ENCODE measurements around the gene BARD1.
"Not testable (repeated sequence)": the region's sequence is repeated elsewhere in the genome, so short reads cannot be mapped to it uniquely, and the experiment has no call there.

The BARD1 gene

GRCh38 chr2:214717837-214718236, 91.6 kb downstream of the BARD1 start:
- not testable (repeated sequence) for H3K4me1 ChIP-seq (ENCODE audit: control insufficient read depth, insufficient read depth, low read depth, low read length); H3K18ac ChIP-seq (ENCODE audit: low read depth in 1 of 2, low read length in 2 of 2); H3K9ac ChIP-seq (ENCODE audit: low read length); H3K23ac ChIP-seq (ENCODE audit: low read length in 2 of 2); H2BK5ac ChIP-seq (ENCODE audit: low read depth, low read length, poor library complexity, severe bottlenecking); H3K27me3 ChIP-seq (ENCODE audit: control insufficient read depth in 1 of 2, insufficient read depth in 1 of 2, low read length in 2 of 2); H2BK120ac ChIP-seq (ENCODE audit: low read depth, low read length); H4K91ac ChIP-seq (ENCODE audit: low read length); H3K9me3 ChIP-seq (ENCODE audit: control insufficient read depth, low read length); H3K4me3 ChIP-seq (ENCODE audit: insufficient read depth in 1 of 2, low read depth in 1 of 2, low read length in 2 of 2); DNase-seq; H2AK5ac ChIP-seq (ENCODE audit: low read length, severe bottlenecking); H2BK15ac ChIP-seq (ENCODE audit: low read depth, poor library complexity, severe bottlenecking); H3K79me1 ChIP-seq (replicated peaks; ENCODE audit: low read length, poor library complexity, severe bottlenecking); H4K8ac ChIP-seq (ENCODE audit: low read length); H3K4ac ChIP-seq (ENCODE audit: low read depth in 1 of 2, low read length in 2 of 2); H2BK12ac ChIP-seq (ENCODE audit: low read length in 2 of 2); H3K4me2 ChIP-seq (ENCODE audit: low read length, poor library complexity, severe bottlenecking); H3K36me3 ChIP-seq (ENCODE audit: control insufficient read depth in 1 of 2, insufficient read depth in 2 of 2, low read depth in 1 of 2, low read length in 2 of 2); H2AFZ ChIP-seq (ENCODE audit: low read depth, low read length); H3K14ac ChIP-seq (ENCODE audit: low read length in 2 of 2); H3K27ac ChIP-seq (ENCODE audit: low read length, poor library complexity, severe bottlenecking)
- WGBS = 96% methylated on average over 3 of the region's 3 CpGs

GRCh38 chr2:214716811-214717560, 92.5 kb downstream of the BARD1 start:
- no peak overlapping the region for H4K8ac ChIP-seq (ENCODE audit: low read length)
- H3K9me3 ChIP-seq (ENCODE audit: control insufficient read depth, low read length) = no peaks in the 10 kb centered on the region
- no peak overlapping the region for H2BK12ac ChIP-seq (ENCODE audit: low read length in 2 of 2)
- H3K4ac ChIP-seq (ENCODE audit: low read depth in 1 of 2, low read length in 2 of 2) = no peak overlapping the region
- H3K9ac ChIP-seq (ENCODE audit: low read length) = no peak overlapping the region
- H3K27me3 ChIP-seq (ENCODE audit: control insufficient read depth in 1 of 2, insufficient read depth in 1 of 2, low read length in 2 of 2) = no peaks in the 10 kb centered on the region
- no peak overlapping the region for H2BK5ac ChIP-seq (ENCODE audit: low read depth, low read length, poor library complexity, severe bottlenecking)
- H3K14ac ChIP-seq (ENCODE audit: low read length in 2 of 2) = no peak overlapping the region
- no peak overlapping the region for H2AK5ac ChIP-seq (ENCODE audit: low read length, severe bottlenecking)
- no peak overlapping the region for H3K4me2 ChIP-seq (ENCODE audit: low read length, poor library complexity, severe bottlenecking)
- H3K27ac ChIP-seq (ENCODE audit: low read length, poor library complexity, severe bottlenecking) = no peak overlapping the region
- no peak overlapping the region for H2BK120ac ChIP-seq (ENCODE audit: low read depth, low read length)
- H3K18ac ChIP-seq (ENCODE audit: low read depth in 1 of 2, low read length in 2 of 2) = no peak overlapping the region
- WGBS = 99% methylated on average over 12 of the region's 12 CpGs
- no peak overlapping the region for H4K91ac ChIP-seq (ENCODE audit: low read length)
- no peak for DNase-seq
- H2AFZ ChIP-seq (ENCODE audit: low read depth, low read length) = no peak overlapping the region
- peaks cover 0 to 3% of the 10 kb centered on the region in 2 experiments for H3K36me3 ChIP-seq (ENCODE audit: control insufficient read depth in 1 of 2, insufficient read depth in 2 of 2, low read depth in 1 of 2, low read length in 2 of 2)
- no peak overlapping the region for H2BK15ac ChIP-seq (ENCODE audit: low read depth, poor library complexity, severe bottlenecking)
- H3K4me3 ChIP-seq (ENCODE audit: insufficient read depth in 1 of 2, low read depth in 1 of 2, low read length in 2 of 2) = no peak overlapping the region
- H3K4me1 ChIP-seq (ENCODE audit: control insufficient read depth, insufficient read depth, low read depth, low read length) = no peaks in the 10 kb centered on the region
- no peak overlapping the region for H3K23ac ChIP-seq (ENCODE audit: low read length in 2 of 2)
- no peaks in the 10 kb centered on the region for H3K79me1 ChIP-seq (replicated peaks; ENCODE audit: low read length, poor library complexity, severe bottlenecking)

GRCh38 chr2:214715025-214715424, 94.5 kb downstream of the BARD1 start:
- Histone ChIP-seq H2AFZ (ENCODE audit: low read depth, low read length) (no peak overlapping the region), H3K27me3 (ENCODE audit: control insufficient read depth in 1 of 2, insufficient read depth in 1 of 2, low read length in 2 of 2) (no peaks in the 10 kb centered on the region), H3K14ac (ENCODE audit: low read length in 2 of 2) (no peak overlapping the region), H2BK5ac (ENCODE audit: low read depth, low read length, poor library complexity, severe bottlenecking) (no peak overlapping the region), H3K36me3 (ENCODE audit: control insufficient read depth in 1 of 2, insufficient read depth in 2 of 2, low read depth in 1 of 2, low read length in 2 of 2) (peaks cover 0 to 3% of the 10 kb centered on the region in 2 experiments), H3K4me2 (ENCODE audit: low read length, poor library complexity, severe bottlenecking) (no peak overlapping the region), H3K9ac (ENCODE audit: low read length) (no peak overlapping the region), H2BK15ac (ENCODE audit: low read depth, poor library complexity, severe bottlenecking) (no peak overlapping the region), H3K18ac (ENCODE audit: low read depth in 1 of 2, low read length in 2 of 2) (no peak overlapping the region), H3K4ac (ENCODE audit: low read depth in 1 of 2, low read length in 2 of 2) (no peak overlapping the region), H3K27ac (ENCODE audit: low read length, poor library complexity, severe bottlenecking) (no peak overlapping the region), H2BK120ac (ENCODE audit: low read depth, low read length) (no peak overlapping the region), H3K9me3 (ENCODE audit: control insufficient read depth, low read length) (no peaks in the 10 kb centered on the region), H2BK12ac (ENCODE audit: low read length in 2 of 2) (no peak overlapping the region), H2AK5ac (ENCODE audit: low read length, severe bottlenecking) (no peak overlapping the region), H3K23ac (ENCODE audit: low read length in 2 of 2) (no peak overlapping the region), H4K8ac (ENCODE audit: low read length) (no peak overlapping the region), H3K4me3 (ENCODE audit: insufficient read depth in 1 of 2, low read depth in 1 of 2, low read length in 2 of 2) (no peak overlapping the region), H4K91ac (ENCODE audit: low read length) (no peak overlapping the region), H3K4me1 (ENCODE audit: control insufficient read depth, insufficient read depth, low read depth, low read length) (no peaks in the 10 kb centered on the region), H3K79me1 (replicated peaks; ENCODE audit: low read length, poor library complexity, severe bottlenecking) (no peaks in the 10 kb centered on the region)
- DNase-seq = no peak
- WGBS = 0% methylated on average over 1 of the region's 1 CpG

- no peak overlapping the region for H2AFZ ChIP-seq (ENCODE audit: low read depth, low read length)
- H3K4me2 ChIP-seq (ENCODE audit: low read length, poor library complexity, severe bottlenecking) = no peak overlapping the region
- no peak overlapping the region for H2BK120ac ChIP-seq (ENCODE audit: low read depth, low read length)
- DNase-seq = no peak
- H3K14ac ChIP-seq (ENCODE audit: low read length in 2 of 2) = no peak overlapping the region
- H3K27me3 ChIP-seq (ENCODE audit: control insufficient read depth in 1 of 2, insufficient read depth in 1 of 2, low read length in 2 of 2) = no peaks in the 10 kb centered on the region
- no peaks in the 10 kb centered on the region for H3K4me1 ChIP-seq (ENCODE audit: control insufficient read depth, insufficient read depth, low read depth, low read length)
- no peak overlapping the region for H2BK15ac ChIP-seq (ENCODE audit: low read depth, poor library complexity, severe bottlenecking)
- no peak overlapping the region for H4K91ac ChIP-seq (ENCODE audit: low read length)
- no peak overlapping the region for H2AK5ac ChIP-seq (ENCODE audit: low read length, severe bottlenecking)
- H3K36me3 ChIP-seq (ENCODE audit: control insufficient read depth in 1 of 2, insufficient read depth in 2 of 2, low read depth in 1 of 2, low read length in 2 of 2) = peaks cover 0 to 3% of the 10 kb centered on the region in 2 experiments
- H3K23ac ChIP-seq (ENCODE audit: low read length in 2 of 2) = no peak overlapping the region
- no peak overlapping the region for H3K18ac ChIP-seq (ENCODE audit: low read depth in 1 of 2, low read length in 2 of 2)
- H2BK12ac ChIP-seq (ENCODE audit: low read length in 2 of 2) = no peak overlapping the region
- no peak overlapping the region for H3K27ac ChIP-seq (ENCODE audit: low read length, poor library complexity, severe bottlenecking)
- no peak overlapping the region for H3K9ac ChIP-seq (ENCODE audit: low read length)
- no peaks in the 10 kb centered on the region for H3K79me1 ChIP-seq (replicated peaks; ENCODE audit: low read length, poor library complexity, severe bottlenecking)
- 97% methylated on average over 5 of the region's 8 CpGs for WGBS
- no peak overlapping the region for H3K4me3 ChIP-seq (ENCODE audit: insufficient read depth in 1 of 2, low read depth in 1 of 2, low read length in 2 of 2)
- H3K9me3 ChIP-seq (ENCODE audit: control insufficient read depth, low read length) = no peaks in the 10 kb centered on the region
- H3K4ac ChIP-seq (ENCODE audit: low read depth in 1 of 2, low read length in 2 of 2) = no peak overlapping the region
- H4K8ac ChIP-seq (ENCODE audit: low read length) = no peak overlapping the region
- H2BK5ac ChIP-seq (ENCODE audit: low read depth, low read length, poor library complexity, severe bottlenecking) = no peak overlapping the region
These were observed 96.2 kb downstream of the BARD1 start for GRCh38 chr2:214713080-214713830.

Measured in mesenchymal stem cell (in vitro differentiated cells and primary cell).